Activated CD4-positive, alpha-beta T cell treated with anti-CD3 and anti-CD28 coated beads, Interleukin-2, amount 50 U/mL, for 16 hours (primary cell): ENCODE data around the gene TMEFF1.
"Not testable (repeated sequence)": the region's sequence is repeated elsewhere in the genome, so short reads cannot be mapped to it uniquely, and the experiment has no call there.

ENCODE experiments used
- DNase-seq: peaks from one replicate; pipeline ENCODE4 v3.0.0-alpha.2; 2020

TMEFF1 gene, protein sequence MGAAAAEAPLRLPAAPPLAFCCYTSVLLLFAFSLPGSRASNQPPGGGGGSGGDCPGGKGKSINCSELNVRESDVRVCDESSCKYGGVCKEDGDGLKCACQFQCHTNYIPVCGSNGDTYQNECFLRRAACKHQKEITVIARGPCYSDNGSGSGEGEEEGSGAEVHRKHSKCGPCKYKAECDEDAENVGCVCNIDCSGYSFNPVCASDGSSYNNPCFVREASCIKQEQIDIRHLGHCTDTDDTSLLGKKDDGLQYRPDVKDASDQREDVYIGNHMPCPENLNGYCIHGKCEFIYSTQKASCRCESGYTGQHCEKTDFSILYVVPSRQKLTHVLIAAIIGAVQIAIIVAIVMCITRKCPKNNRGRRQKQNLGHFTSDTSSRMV

DNA sequence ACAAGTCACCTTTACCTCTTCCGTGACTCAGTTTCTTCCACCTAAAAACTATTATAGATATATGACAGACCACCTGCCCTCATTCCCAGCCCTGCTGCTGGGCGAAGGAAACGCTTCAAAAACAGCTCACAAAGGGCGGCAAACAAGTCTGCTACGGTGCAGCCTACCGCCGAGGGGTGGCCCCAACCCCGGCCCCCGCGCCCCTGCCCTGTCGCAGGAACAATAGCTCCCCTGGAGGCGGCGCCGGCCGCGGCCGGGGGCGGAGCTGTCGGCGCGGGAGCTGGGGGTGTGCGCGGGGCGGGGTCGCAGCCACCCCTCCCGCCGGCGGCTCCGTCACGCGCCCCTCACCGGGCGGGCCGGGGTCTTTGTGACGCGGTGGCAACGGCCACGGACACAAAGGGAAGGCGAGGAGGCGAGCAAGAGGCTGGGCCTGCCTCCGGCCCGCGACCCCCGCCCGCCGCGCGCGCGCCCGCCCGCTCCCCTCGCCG lies at the start of gene TMEFF1:
Gene TMEFF1, plus strand, starts transcription at position 362 of the 488 bp plus-strand sequence. CDS start 396 bp downstream, outside the sequence.
- peak; percentile 28 for DNase-seq

DNA sequence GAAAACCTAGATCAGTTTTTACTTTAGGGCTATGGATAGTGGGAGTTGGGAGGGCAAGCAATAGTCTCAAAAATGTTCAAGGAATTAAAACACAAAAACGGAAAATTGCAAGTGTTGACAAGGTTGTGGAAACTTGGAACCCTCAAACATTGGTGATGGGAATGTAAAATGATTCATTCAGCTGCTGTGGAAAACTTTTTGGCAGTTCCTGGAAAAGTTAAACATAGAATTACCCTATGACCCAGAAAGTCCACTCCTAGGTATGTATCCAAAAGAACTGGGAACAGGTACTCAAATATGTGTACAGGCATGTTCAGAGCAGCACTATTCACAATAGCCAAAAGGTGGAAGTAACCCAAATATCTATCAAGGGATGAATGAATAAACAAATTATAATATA lies 47.2 kb upstream of the TMEFF1 start:
- no peak for DNase-seq

DNA sequence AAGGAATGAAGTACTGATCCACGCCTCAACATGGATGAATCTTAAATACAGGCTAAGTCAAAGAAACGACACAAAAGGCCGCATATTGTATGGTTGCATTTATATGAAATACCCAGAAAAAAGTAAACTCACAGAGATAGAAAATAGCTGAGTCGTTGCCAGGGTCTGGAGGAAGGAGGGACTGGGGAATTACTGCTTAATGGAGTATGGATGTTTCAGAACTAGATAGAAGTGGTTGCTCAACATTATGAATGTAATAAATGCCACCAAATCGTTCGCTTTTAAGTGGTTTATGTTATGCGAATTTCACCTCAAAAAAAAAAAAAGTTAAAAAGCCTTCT lies 46.8 kb upstream of the TMEFF1 start:
- DNase-seq, result peak; percentile 5

DNA sequence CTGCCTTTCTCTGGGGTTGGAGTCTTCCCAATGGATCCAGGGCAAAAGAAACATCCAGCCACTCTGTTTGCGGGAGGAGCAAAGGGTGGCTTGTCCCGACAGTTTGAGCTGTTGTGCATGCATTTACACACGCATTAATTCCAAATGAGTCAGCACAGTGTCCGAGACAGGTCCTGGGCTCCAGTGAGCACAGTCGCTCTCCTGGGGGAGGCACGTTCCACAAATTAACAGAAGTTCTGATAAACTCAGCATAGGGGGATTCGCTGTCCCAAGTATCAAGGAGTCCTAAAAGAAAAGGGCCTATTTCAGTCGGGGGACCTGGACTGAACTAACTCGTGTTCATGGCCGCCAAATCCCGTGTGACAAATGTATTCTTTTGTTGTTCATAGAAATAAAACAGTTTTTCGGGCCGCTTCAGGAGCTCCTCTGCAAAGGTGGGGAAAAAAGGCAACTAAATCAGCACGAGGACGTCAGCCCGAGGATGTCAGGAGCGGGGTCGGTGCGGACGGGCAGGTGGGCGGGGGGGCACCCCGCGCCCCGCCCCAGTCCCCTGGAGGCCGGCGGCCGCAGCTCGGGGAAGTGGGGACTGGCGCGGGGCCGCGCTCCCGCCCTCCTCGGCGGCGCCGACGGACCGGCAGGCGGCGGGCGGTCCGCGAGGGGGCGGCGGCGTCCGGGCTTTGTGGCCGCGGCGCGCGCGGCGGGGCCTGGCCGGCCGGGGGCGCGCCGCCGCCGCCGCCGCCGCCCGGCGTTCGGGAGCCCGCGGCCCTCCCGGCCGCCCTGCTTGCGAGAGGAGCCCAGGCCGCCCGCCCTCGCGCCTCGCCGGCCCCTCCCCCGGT lies 46.2 kb upstream of the TMEFF1 start, which contains the start of gene MSANTD3:
Gene MSANTD3, plus strand, starts transcription at position 614 of the 836 bp plus-strand sequence. CDS start 14,796 bp downstream, outside the sequence.
- DNase-seq, result peak; percentile 49

DNA sequence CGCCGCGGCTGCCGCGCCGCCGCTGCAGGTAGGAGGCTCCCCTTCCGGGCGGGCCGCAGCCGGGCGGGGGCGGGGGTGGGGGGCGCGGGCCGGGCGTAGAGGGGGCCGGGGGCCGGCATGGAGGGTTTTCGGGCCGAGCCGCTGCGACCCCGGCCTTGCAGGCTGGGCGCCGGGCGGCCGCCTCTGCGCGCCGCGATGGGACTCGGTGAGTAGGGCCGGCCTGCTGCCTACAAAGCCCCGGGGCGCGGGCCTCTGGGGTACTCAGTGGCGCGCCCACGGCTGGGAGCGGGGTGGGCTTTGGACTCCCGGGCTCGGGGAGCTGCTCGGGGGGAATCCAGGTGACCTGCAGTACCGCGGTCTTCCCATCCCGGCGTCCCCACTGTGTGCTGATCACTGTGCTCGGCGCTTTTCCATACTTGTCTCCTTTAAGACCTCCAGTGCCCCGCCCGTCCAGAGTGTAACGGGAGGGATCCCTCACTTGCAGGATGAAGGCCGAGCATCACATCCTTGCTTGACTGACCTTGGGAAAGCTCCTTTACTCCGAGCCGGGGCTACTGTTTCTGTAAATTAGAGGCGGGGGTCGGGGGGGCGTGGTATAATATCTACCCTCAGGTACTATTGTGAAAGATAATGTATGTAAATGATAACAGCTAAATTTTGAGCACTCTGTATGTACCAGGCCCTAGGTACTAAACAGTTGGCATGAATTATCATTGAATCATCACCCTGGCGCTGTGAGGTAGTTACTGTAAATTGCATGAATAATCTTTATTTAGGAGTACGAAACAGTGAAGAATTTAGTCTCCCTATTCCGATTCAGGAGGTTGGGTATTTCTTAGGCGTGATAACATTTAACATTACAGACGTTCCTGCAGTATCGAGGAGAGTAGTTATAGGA lies 45.3 kb upstream of the TMEFF1 start:
- DNase-seq, result peak; percentile 21

DNA sequence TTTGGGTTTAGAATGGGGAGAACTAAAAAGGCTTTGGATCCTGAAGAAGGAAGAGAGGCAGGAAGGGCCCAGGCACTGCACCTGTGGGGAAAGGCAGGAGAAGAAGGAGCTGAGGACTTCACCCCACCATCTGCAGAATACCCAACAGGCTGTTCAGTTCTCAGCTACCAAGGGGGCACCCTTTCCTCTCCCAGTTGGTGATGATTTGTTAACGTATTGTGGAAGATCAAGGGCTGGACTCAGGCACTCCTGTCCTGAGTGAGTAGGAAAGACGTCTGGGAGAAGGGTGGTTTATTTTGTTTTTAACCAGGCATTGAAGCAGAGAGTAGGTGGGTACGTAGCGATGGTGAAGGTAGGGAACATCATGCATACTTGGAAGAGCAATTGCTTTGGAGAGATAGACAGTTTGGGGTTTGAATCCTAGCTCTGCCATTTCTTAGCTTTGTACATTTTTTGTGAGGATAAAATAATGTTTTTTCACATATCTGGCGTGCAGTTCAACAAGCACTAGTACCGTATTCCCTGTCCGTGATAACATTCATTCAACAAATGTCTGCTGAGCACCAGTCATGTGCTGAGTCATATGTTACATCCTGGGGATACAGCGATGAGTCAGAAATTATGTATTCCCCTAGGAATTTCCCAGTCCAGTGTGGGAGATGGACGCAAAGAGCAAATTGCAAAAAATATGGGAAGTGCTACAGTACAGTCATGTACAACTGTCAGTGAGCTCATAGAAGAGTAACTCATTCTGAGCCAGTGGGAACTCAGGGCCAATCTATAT lies 43.9 kb upstream of the TMEFF1 start:
- no peak for DNase-seq

DNA sequence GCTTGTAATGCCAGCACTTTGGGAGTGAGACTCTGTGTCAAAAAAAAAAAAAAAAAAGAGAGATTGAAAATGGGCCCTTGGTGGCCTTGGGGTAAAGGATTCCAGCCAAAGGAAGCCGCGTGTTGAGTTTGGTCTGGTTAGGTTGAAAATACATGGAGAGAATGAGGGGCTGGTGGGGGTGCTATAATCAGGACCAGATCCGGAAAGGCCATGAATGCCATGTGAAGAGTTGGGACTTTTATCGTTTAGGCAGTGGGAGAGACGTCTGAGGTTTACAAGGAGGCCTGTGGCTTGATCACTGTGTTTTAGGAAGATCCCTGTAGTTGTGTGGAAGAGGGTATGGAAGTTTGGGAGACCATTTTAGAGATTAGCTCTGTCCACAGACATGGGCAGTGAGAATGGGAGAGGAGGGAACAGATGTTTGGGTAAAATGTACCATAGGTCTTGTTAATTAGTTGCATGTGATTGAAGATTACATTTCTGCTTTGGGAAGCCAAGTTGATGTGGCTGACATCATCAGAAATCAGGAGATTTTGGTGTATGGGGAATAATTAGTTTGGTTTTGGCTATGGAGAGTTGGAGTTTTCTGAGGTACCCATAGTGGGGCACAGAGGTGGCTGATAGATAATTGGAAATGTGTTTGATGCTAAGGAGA lies 42.5 kb upstream of the TMEFF1 start:
- DNase-seq, result no peak

DNA sequence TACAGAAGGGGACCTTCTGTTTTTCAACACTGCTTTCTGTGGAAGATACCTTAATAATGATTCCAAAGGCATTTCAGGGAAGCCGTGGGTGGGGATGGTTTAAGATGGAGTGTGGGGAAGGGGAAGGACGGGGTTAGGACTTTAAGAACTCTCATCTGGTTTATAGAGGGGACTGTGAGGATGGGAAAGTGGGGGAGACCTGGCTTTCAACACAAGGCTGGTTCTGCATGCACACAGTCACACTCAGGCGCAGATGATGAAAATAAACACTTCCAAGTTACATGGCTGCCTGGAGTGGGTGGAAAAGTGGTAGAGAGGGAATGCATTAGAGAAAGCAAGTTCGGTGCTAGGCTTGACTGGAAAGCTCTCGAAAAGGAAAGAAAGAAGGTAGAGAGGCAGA lies 41.1 kb upstream of the TMEFF1 start:
- DNase-seq, result no peak

DNA sequence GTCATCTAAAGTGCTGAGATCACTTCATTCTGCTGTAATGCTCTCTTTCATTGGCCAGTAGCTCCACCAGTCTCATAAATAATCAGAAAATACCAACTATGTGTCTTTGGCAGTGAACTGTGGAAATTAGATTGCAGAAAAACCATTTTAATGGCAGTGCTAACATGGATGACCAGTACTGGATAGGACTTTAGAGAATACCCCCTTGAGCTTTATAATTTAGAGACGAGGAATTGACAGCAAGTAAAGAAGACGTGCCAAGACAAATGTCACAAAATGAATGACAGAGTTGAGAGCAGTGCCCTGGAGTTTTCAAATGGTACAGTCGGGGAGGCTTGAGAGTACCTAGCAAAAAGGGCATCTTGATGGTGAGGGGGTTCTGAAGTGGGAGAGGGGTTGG lies 40.2 kb upstream of the TMEFF1 start:
- DNase-seq, result no peak

DNA sequence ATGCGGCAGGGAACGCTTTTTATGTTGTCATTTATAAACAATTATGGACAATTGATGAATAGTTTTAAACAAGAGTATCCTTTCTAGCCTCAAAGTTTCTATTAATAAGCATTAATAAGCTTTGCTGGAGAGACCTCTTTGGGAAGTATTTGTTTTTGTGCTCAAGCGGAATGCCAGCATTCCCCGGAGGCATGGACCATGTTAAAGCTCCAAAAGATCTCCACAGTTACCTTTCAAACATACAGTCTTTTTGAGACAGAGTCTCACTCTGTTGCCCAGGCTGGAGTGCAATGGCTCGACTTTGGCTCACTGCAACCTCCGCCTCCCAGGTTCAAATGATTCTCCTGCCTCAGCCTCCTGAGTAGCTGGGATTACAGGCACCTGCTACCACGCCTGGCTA lies 36.4 kb upstream of the TMEFF1 start:
- DNase-seq, result no peak

DNA sequence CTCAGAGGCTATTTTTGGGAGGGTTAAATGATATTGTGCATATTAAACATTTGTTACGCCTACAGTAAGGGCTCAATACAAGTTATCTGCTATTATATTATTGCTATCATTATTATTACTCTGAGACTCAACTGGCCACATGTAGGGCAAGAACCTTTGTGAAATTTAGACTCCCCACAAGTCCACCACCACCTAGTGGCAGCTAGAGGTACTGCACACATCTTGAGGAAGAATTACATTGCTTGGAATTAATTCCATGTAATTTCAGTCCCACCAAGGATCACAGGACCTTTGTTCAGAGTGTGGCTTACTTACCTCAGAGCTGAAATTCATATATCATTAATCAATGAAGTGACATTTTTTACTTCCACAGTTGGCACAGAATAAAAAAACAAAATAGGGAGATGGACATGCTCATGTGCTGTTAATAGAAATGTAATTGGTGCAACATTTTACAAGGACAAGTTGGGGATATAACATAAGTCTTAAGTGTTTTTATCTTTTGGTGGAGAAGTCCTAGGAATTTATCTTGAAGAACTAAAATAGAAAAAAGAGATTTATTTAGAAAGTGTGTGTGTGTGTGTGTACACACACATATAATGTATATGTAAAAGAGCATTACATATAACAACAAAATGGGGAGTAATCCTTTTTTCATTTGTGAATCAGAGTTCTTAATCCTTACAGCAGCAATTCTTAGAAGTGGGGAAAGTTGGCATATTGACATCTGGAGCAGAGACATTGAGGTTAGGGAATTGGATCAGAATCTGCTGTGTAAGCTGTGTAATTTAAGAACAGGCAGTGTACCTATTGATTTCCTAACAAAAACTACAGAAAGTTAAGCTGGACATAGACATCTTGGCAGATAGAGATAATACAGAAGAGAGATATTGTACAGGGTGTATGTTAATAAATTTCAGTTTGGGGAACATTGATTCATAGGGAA lies 34.8 kb upstream of the TMEFF1 start:
- peak; percentile 68 for DNase-seq

DNA sequence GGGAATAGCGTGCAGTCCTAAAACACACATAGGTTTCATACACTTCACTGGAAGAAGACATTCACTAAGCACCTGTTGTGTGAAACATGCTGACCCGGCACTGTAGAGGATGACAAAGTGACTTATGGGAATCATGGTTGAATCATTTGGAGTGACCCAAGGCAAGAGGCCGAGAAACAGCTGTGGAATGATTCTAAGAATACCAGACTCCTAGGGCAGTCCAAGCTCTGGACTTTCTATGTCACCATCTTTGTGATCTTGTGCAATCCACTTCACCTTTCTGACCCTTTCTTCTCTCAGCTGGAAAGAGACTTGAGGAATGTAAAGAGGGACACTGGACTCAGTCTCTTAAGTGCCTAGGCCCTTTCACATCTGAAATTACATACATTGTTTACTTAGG lies 32.9 kb upstream of the TMEFF1 start:
- DNase-seq, result no peak

DNA sequence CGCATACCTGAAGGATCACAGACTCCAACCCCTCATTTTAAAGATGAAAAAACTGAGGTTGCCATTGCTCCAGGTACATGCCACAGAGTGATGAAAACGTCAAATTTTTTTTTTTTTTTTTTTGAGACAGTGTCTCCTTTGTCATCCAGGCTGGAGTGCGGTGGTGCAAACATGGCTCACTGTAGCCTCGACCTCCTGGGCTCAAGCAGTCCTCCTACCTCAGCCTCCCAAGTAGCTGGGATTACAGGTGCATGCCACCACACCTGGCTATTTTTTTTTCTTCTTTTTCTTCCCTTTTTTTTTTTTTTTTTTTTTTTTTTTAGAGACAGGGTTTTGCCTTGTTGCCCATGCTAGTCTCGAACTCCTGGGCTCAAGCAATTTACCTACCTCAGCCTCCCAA lies 32.5 kb upstream of the TMEFF1 start:
- DNase-seq, result not testable (repeated sequence)

DNA sequence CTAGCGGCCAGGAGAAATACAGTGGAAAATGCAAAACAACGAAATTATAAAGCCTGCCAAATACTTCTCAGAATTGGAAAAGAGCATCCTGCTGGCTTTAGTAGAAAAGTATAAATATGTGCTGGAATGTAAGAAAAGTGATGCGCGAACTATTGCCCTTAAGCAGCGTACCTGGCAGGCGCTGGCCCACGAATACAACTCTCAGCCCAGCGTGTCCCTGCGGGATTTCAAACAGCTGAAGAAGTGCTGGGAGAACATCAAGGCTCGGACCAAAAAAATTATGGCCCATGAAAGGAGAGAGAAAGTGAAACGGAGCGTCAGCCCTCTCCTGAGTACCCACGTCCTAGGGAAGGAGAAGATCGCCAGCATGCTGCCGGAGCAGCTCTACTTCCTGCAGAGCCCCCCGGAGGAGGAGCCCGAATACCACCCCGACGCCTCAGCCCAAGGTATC lies 31.0 kb upstream of the TMEFF1 start:
- DNase-seq, result no peak

DNA sequence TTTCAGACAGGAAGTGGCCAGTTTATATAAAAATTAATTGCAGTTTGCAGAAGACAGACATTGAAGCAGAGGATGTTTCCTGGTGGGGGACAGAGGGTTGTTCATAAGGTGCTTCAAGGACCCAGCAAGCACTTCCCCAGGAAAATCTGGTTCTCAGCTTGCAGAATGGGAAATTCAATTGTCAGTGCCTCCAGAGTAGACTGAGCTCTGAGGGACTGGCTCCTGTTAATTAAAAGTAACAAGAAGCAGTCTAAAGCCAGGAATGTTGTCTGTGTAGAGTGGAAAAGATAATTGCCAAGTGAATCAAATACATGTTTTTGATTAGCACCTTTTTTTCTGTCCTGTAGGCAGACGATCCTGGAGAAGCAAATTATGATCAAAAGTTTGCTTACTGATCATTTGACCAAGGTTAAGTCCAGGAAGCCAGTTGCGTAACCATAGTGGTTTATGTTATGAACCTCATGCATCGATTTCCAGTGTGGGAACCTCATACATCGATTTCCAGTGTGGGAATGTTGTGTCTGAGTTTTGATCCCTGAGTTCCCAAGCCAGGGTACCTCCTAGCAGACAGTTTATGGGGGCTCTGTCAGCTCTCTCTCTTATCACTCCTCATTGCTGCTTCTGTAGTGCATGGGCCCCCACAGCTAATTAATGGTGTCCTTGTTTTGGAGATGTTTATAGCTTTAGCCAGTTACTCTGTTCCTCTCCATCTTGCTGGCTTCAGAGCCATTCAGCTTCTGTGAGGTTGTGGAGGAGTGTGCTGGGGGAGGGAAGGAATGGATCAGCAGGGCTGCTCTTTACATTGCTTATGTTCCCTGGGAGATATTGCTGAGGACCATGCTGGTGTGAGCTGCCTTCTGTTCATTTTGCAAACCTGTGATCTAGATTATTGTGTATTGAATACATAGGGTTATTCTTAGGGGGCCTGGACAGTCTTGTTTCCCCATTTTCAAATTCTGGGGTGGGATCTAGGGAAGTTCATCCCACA lies 28.9 kb upstream of the TMEFF1 start:
- no peak for DNase-seq

DNA sequence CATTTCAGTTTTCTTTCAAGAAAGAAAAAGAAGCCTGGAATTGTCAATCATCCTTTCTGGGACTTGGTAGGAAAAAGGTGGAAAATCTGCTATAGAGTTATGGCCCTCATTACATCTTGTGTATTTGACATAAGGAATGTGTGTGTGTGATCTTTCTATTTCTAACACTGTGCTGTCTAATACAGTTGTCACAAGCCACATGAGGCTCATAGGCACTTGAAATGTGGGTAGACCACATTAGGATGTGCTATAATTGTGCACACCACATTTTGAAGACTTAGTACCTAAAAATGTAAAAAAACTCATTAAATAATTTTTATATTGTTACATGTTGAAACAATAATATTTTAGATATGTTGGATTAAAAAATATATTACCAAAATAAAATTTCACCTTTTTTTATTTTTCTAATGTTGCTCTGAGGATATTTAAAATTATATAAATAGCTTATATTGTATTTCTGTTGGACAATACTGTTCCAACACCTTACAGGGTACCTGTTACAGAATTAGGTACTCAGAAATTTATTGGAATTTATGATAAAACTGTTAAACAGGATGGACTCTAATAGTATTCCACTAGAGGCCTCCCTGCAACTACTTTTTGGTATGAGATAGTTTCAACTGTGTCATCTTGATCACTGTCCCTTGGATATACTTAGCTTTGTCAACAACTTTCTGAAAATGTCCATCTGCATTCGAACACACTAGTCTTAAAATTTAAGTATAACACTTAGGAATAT lies 27.6 kb upstream of the TMEFF1 start:
- DNase-seq, result no peak

DNA sequence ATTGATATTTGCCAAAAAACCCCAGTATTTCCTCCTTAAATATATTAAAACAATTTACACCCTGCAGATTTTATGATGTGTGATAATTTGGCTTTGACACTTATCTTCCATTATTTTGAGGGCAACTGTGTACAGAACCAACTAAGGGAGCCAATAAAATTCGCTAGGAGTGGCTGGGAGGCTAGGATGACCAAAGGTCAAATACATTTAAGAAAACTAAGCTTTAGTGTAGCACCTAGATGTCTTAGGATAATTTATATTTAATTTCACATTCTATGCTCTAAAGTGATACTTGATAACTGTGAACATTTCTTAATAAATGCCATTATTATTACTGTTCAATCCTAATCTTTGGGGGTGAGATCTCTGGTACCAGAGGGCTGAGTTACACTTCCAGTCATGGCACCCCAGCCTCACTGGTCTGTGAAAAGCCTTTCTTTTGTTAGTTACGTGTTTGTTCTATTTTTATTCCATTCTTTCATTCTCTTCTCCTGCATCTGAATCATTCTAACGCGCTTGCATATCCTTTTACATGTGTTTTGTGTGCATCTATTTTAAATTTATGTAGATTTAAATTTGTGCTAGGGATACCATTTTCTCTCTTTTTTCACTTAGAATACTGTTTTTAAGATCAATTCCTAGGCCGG lies 26.9 kb upstream of the TMEFF1 start:
- no peak for DNase-seq

DNA sequence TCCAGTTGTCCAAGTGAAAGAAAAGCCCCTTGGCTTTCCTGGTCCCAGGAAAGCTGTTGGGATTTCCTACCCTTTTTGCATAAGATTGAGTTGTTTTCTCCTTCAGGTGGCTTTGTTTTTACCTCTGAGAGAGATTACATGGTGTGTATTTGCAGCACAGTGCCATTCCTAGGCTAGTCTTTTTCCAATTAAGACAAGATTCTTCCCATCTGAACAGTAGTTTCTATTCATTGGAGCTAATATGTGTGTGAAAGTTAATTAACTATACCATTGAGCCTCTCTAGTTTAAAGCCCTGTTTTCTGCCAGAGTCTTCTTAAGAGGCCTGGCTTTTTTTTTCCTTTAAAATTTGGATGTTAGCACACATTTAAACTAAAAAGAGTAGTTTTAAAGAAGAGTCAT lies 25.9 kb upstream of the TMEFF1 start:
- no peak for DNase-seq
